ENCODE results near the gene SBK3.

- TF ChIP-seq SREBF1 (IDR thresholded peaks at IDR 0.05; ENCODE audit: low read length) = no peak
- no peak for TF ChIP-seq CHD4 (IDR thresholded peaks at IDR 0.05)
These were observed 6.9 kb upstream of the SBK3 start for GRCh38 chr19:55552206-55552605.
